Measurements from ENCODE around the gene ARF3. TPM values are rescaled to one million over a fixed set of nuclear protein-coding genes. Genes with fewer than 3 reads are reported as not detected.

Gene ARF3
- polyA plus RNA-seq, 2 donors: 58.5 to 71.5 TPM

- H3K27ac ChIP-seq (ENCODE audit: low read depth in 2 of 2, low read length in 1 of 2): no peak overlapping the region
- no peak overlapping the region for H3K4me3 ChIP-seq (ENCODE audit: low read depth in 1 of 2, low read length in 2 of 2)
- H3K9me3 ChIP-seq (ENCODE audit: control insufficient read depth in 2 of 2, insufficient read depth in 1 of 2, low read depth in 1 of 2, low read length in 1 of 2): no peaks in the 10 kb centered on the region
- peaks cover 7 to 34% of the 10 kb centered on the region in 2 donors for H3K36me3 ChIP-seq (ENCODE audit: control insufficient read depth in 2 of 2, insufficient read depth in 2 of 2, low read length in 1 of 2)
- H3K4me1 ChIP-seq (ENCODE audit: control insufficient read depth in 2 of 2, insufficient read depth in 2 of 2, low read length in 1 of 2): no peaks in the 10 kb centered on the region
- H3K27me3 ChIP-seq (ENCODE audit: control insufficient read depth in 1 of 2, insufficient read depth in 2 of 2, low read length in 2 of 2): no peaks in the 10 kb centered on the region
Observed at GRCh38 chr12:48936379-48936979, 20.8 kb downstream of the ARF3 start.

- Histone ChIP-seq H3K27me3 (ENCODE audit: control insufficient read depth in 1 of 2, insufficient read depth in 2 of 2, low read length in 2 of 2) (no peaks in the 10 kb centered on the region), H3K4me1 (ENCODE audit: control insufficient read depth in 2 of 2, insufficient read depth in 2 of 2, low read length in 1 of 2) (no peaks in the 10 kb centered on the region), H3K36me3 (ENCODE audit: control insufficient read depth in 2 of 2, insufficient read depth in 2 of 2, low read length in 1 of 2) (peaks cover 0 to 22% of the 10 kb centered on the region in 2 donors), H3K4me3 (ENCODE audit: low read depth in 1 of 2, low read length in 2 of 2) (no peak overlapping the region), H3K27ac (ENCODE audit: low read depth in 2 of 2, low read length in 1 of 2) (peak overlapping the region; percentile 33 to 64), H3K9me3 (ENCODE audit: control insufficient read depth in 2 of 2, insufficient read depth in 1 of 2, low read depth in 1 of 2, low read length in 1 of 2) (no peaks in the 10 kb centered on the region)
- 96 to 100% methylated on average over 1 of the region's 1 CpG for WGBS, 2 donors
Observed at GRCh38 chr12:48934312-48934706, 23.0 kb downstream of the ARF3 start.

- WGBS, 2 donors: 82 to 85% methylated on average over 9 of the region's 9 CpGs
- peak overlapping the region; percentile 33 to 64 for H3K27ac ChIP-seq (ENCODE audit: low read depth in 2 of 2, low read length in 1 of 2)
Observed at GRCh38 chr12:48933664-48934311, 23.5 kb downstream of the ARF3 start.

GRCh38 chr12:48932878-48933277 is 24.4 kb downstream of the ARF3 start:
- H3K27ac ChIP-seq (ENCODE audit: low read depth in 2 of 2, low read length in 1 of 2): no peak overlapping the region
- WGBS, 2 donors: 66 to 89% methylated on average over 2 of the region's 2 CpGs
- peaks cover 0 to 18% of the 10 kb centered on the region in 2 donors for H3K36me3 ChIP-seq (ENCODE audit: control insufficient read depth in 2 of 2, insufficient read depth in 2 of 2, low read length in 1 of 2)
- no peak overlapping the region for H3K4me3 ChIP-seq (ENCODE audit: low read depth in 1 of 2, low read length in 2 of 2)
- no peaks in the 10 kb centered on the region for H3K4me1 ChIP-seq (ENCODE audit: control insufficient read depth in 2 of 2, insufficient read depth in 2 of 2, low read length in 1 of 2)
- no peaks in the 10 kb centered on the region for H3K9me3 ChIP-seq (ENCODE audit: control insufficient read depth in 2 of 2, insufficient read depth in 1 of 2, low read depth in 1 of 2, low read length in 1 of 2)
- no peaks in the 10 kb centered on the region for H3K27me3 ChIP-seq (ENCODE audit: control insufficient read depth in 1 of 2, insufficient read depth in 2 of 2, low read length in 2 of 2)

More at GRCh38 chr12:48933664-48934311, 23.5 kb downstream of the ARF3 start:
- H3K36me3 ChIP-seq (ENCODE audit: control insufficient read depth in 2 of 2, insufficient read depth in 2 of 2, low read length in 1 of 2): peaks cover 0 to 22% of the 10 kb centered on the region in 2 donors
- H3K4me1 ChIP-seq (ENCODE audit: control insufficient read depth in 2 of 2, insufficient read depth in 2 of 2, low read length in 1 of 2): no peaks in the 10 kb centered on the region
- no peaks in the 10 kb centered on the region for H3K27me3 ChIP-seq (ENCODE audit: control insufficient read depth in 1 of 2, insufficient read depth in 2 of 2, low read length in 2 of 2)
- H3K9me3 ChIP-seq (ENCODE audit: control insufficient read depth in 2 of 2, insufficient read depth in 1 of 2, low read depth in 1 of 2, low read length in 1 of 2): no peaks in the 10 kb centered on the region
- H3K4me3 ChIP-seq (ENCODE audit: low read depth in 1 of 2, low read length in 2 of 2): no peak overlapping the region

DNA sequence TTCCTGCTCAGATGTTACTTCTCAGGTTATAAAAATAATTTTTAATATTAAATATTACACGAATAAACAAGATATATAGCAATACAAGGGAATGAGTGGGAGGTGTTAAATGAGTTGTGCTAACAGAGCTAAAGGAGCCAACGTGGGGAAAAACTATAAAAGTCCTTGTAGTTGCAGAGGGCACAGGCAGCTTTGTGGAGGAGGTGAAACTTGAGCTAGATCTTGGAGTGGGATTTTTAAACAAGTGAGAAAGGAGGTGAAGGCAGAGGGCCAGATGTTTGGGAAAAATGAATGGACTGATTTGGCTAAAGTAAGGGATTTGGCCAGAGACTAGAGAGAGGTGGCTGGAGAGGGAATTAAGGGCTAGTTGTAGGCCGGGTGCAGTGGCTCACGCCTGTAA is 26.8 kb downstream of the ARF3 start:
- no peak overlapping the region for H3K4me3 ChIP-seq (ENCODE audit: low read depth in 1 of 2, low read length in 2 of 2)
- 81 to 89% methylated on average over 4 of the region's 4 CpGs for WGBS, 2 donors
- peaks cover 0 to 4% of the 10 kb centered on the region in 2 donors for H3K4me1 ChIP-seq (ENCODE audit: control insufficient read depth in 2 of 2, insufficient read depth in 2 of 2, low read length in 1 of 2)
- no peaks in the 10 kb centered on the region for H3K27me3 ChIP-seq (ENCODE audit: control insufficient read depth in 1 of 2, insufficient read depth in 2 of 2, low read length in 2 of 2)
- peaks cover 0 to 13% of the 10 kb centered on the region in 2 donors for H3K36me3 ChIP-seq (ENCODE audit: control insufficient read depth in 2 of 2, insufficient read depth in 2 of 2, low read length in 1 of 2)
- no peaks in the 10 kb centered on the region for H3K9me3 ChIP-seq (ENCODE audit: control insufficient read depth in 2 of 2, insufficient read depth in 1 of 2, low read depth in 1 of 2, low read length in 1 of 2)
- H3K27ac ChIP-seq (ENCODE audit: low read depth in 2 of 2, low read length in 1 of 2): no peak overlapping the region

DNA sequence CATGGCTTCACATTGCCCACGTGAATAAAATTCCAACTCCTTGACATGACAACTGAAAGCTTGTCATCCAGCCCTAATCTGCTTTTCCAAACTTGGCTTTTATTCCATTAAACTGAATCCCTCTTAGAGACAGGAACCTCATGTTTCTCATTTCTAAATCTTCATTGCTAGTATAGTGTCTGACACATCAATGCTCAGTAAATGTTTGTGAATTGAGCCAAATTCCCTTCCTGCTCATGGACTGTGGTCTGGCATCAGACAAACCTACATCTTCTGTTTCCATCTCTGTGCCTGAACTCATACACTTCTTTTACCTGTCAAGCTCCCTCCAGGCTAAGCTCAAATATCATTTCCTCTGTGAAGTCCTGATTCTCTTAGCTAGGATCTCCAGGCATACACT is 27.7 kb downstream of the ARF3 start:
- Histone ChIP-seq H3K4me3 (ENCODE audit: low read depth in 1 of 2, low read length in 2 of 2) (no peak overlapping the region), H3K36me3 (ENCODE audit: control insufficient read depth in 2 of 2, insufficient read depth in 2 of 2, low read length in 1 of 2) (peaks cover 0 to 13% of the 10 kb centered on the region in 2 donors), H3K27ac (ENCODE audit: low read depth in 2 of 2, low read length in 1 of 2) (no peak overlapping the region), H3K9me3 (ENCODE audit: control insufficient read depth in 2 of 2, insufficient read depth in 1 of 2, low read depth in 1 of 2, low read length in 1 of 2) (no peaks in the 10 kb centered on the region), H3K27me3 (ENCODE audit: control insufficient read depth in 1 of 2, insufficient read depth in 2 of 2, low read length in 2 of 2) (no peaks in the 10 kb centered on the region), H3K4me1 (ENCODE audit: control insufficient read depth in 2 of 2, insufficient read depth in 2 of 2, low read length in 1 of 2) (peaks cover 0 to 5% of the 10 kb centered on the region in 2 donors)
- WGBS, 2 donors: 75 to 88% methylated on average over 1 of the region's 1 CpG

DNA sequence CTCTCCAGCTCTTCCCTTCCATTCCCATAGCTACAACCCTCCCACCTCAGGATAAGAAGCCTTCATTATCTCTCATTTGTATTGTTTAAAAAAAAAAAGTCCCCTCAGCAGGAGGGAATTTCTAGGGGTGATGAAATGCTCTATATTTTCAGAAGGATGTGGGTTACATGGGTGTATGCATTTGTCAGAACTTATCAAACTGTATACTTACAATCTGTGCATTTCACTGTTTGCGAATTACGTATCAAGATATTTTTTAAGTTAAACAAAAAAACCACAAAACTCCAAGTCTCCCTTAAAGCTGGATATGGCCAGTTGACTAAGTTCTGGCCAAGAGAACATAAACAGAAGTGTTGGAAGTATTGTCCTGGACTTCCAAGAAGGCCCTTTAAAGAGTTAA is 30.0 kb downstream of the ARF3 start:
- H3K27me3 ChIP-seq (ENCODE audit: control insufficient read depth in 1 of 2, insufficient read depth in 2 of 2, low read length in 2 of 2): no peaks in the 10 kb centered on the region
- H3K4me3 ChIP-seq (ENCODE audit: low read depth in 1 of 2, low read length in 2 of 2): no peak overlapping the region
- H3K36me3 ChIP-seq (ENCODE audit: control insufficient read depth in 2 of 2, insufficient read depth in 2 of 2, low read length in 1 of 2): peaks cover 0 to 5% of the 10 kb centered on the region in 2 donors
- 86 to 90% methylated on average over 2 of the region's 2 CpGs for WGBS, 2 donors
- no peak overlapping the region for H3K27ac ChIP-seq (ENCODE audit: low read depth in 2 of 2, low read length in 1 of 2)
- peaks cover 0 to 5% of the 10 kb centered on the region in 2 donors for H3K4me1 ChIP-seq (ENCODE audit: control insufficient read depth in 2 of 2, insufficient read depth in 2 of 2, low read length in 1 of 2)
- no peaks in the 10 kb centered on the region for H3K9me3 ChIP-seq (ENCODE audit: control insufficient read depth in 2 of 2, insufficient read depth in 1 of 2, low read depth in 1 of 2, low read length in 1 of 2)

DNA sequence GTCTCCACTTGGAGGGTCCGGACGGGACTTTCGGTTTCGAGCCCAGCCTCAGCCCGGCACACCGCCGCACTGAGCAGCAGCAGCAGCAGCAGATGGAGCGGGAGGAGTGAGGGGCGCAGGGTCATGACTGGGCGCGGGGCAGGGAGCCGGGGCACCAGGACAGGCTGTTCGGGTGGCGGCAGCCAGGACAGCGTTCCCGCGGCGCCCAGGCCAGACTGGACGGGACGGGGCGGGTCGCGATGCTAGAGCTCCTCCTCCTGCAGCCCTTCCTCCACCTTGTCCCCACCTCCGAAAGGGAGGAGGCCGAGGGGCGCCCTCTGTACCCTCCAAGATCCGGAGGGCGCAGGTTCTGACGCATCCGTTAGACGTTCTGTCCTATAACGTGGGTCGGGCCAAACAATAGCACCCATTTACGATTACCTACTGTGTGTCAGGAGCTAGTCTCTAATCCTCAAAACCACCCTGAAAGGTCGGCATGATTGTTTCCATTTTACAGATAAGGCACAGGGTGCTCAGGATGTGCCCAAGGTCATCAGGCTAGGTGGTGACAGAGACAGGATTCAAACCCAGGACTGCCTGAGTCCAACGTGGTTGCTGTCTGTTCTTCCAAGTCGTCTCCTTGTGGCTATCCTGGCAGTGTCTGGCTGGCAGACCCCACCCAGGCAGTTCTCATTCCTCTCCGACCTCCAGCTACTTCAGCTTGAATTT is 31.8 kb downstream of the ARF3 start, which contains the start of gene FKBP11:
Gene FKBP11 (minus strand): TSS at position 189 of the 708 bp plus-strand sequence. CDS start 64 bp downstream, at position 125.
- Histone ChIP-seq H3K27me3 (ENCODE audit: control insufficient read depth in 1 of 2, insufficient read depth in 2 of 2, low read length in 2 of 2) (no peaks in the 10 kb centered on the region), H3K36me3 (ENCODE audit: control insufficient read depth in 2 of 2, insufficient read depth in 2 of 2, low read length in 1 of 2) (peaks cover 0 to 2% of the 10 kb centered on the region in 2 donors), H3K9me3 (ENCODE audit: control insufficient read depth in 2 of 2, insufficient read depth in 1 of 2, low read depth in 1 of 2, low read length in 1 of 2) (no peaks in the 10 kb centered on the region), H3K4me1 (ENCODE audit: control insufficient read depth in 2 of 2, insufficient read depth in 2 of 2, low read length in 1 of 2) (peaks cover 0 to 5% of the 10 kb centered on the region in 2 donors), H3K27ac (ENCODE audit: low read depth in 2 of 2, low read length in 1 of 2) (peak within 1 kb of the TSS; percentile 51 to 63), H3K4me3 (ENCODE audit: low read depth in 1 of 2, low read length in 2 of 2) (peak within 1 kb of the TSS; percentile 76 to 81)
- 2 to 4% methylated on average over 37 to 38 of the region's 38 CpGs for WGBS, 2 donors

DNA sequence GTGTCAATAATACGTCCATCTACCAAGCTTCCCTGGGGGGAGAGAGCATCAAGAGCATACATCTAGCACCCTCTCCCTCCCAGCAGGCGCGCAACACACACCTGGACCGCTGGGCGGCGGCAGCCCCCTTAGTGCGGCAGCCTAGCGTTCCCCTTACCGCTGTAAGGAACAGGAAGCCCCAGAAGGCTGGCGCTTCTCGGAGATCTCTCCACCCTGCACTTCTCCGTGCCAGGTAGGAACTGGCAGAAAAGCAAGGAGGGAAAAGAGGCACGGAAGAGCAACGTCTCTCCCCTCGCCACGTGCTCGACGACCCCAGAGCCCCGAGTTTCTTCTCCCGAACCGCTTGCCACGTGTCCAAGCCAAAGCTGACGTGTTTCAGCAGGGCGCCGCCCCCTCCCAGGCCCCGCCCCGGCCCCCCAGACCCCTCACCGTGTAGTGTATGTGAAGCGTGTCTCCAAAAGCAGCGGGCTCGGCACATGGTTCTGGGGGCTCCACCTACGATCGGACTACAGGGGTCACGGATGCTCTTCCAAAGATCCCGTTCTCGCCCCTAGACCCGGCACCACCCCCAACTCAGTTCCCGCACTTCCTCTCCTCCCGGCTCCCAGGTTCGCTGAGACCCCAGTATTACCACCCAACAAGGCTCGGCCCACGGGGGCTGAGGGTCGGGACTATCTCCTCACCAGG is 32.5 kb downstream of the ARF3 start:
- 1% methylated on average over 43 of the region's 43 CpGs for WGBS, 2 donors

More for the DNA sequence above, 32.5 kb downstream of the ARF3 start:
- peak overlapping the region; percentile 76 to 81 for H3K4me3 ChIP-seq (ENCODE audit: low read depth in 1 of 2, low read length in 2 of 2)
- no peaks in the 10 kb centered on the region for H3K9me3 ChIP-seq (ENCODE audit: control insufficient read depth in 2 of 2, insufficient read depth in 1 of 2, low read depth in 1 of 2, low read length in 1 of 2)
- peaks cover 0 to 2% of the 10 kb centered on the region in 2 donors for H3K36me3 ChIP-seq (ENCODE audit: control insufficient read depth in 2 of 2, insufficient read depth in 2 of 2, low read length in 1 of 2)
- peaks cover 0 to 5% of the 10 kb centered on the region in 2 donors for H3K4me1 ChIP-seq (ENCODE audit: control insufficient read depth in 2 of 2, insufficient read depth in 2 of 2, low read length in 1 of 2)
- no peaks in the 10 kb centered on the region for H3K27me3 ChIP-seq (ENCODE audit: control insufficient read depth in 1 of 2, insufficient read depth in 2 of 2, low read length in 2 of 2)
- H3K27ac ChIP-seq (ENCODE audit: low read depth in 2 of 2, low read length in 1 of 2): peak overlapping the region; percentile 51 to 63

Measured in esophagus (tissue), 2 donors.